Right cardiac atrium (tissue), 5 donors: ENCODE results near the gene MATCAP1. TPM values are rescaled to one million over a fixed set of nuclear protein-coding genes. Genes with fewer than 3 reads are reported as not detected.

Experiments
- ATAC-seq, 2 donors: fragments of 200-7000 bp; cut with Tn5 transposase; one replicate each; pipeline versions ENCODE4 v1.8.0 to v1.9.1; 2020; ENCODE audit warnings: moderate library complexity in 2 of 2, mild to moderate bottlenecking in 1 of 2
- DNase-seq, 3 donors: peaks; one replicate each; pipeline ENCODE4 v3.0.0-alpha.2; 2020
- H3K27ac ChIP-seq: one replicate; pipeline ENCODE4 v1.5.1; 2013; ENCODE audit warnings: mild to moderate bottlenecking, low read length, control low read depth, moderate library complexity
- H3K27me3 ChIP-seq: one replicate; pipeline ENCODE4 v1.6.1; 2013; ENCODE audit not compliant: control insufficient read depth, insufficient read depth
- H3K4me1 ChIP-seq: one replicate; pipeline ENCODE4 v1.6.1; 2013; ENCODE audit warnings: low read length; ENCODE audit not compliant: control insufficient read depth, insufficient read depth
- H3K4me3 ChIP-seq: one replicate; pipeline ENCODE4 v1.5.1; 2013; ENCODE audit warnings: low read length, control low read depth
- H3K9me3 ChIP-seq: one replicate; pipeline ENCODE4 v1.6.1; 2013; ENCODE audit warnings: low read length; ENCODE audit not compliant: control insufficient read depth
- WGBS: extraction: QIAGEN DNeasy Blood & Tissue Kit; methylation state at CpG from one replicate; pipeline ENCODE4 v1.1.7; 2013; 5-methylcytosine and 5-hydroxymethylcytosine counted together
- intact Hi-C, 4 donors: fragments of 100-400 bp; cut with DNase I; formaldehyde crosslinking; loops; one replicate each; pipeline versions ENCODE4 v1.11.0 to v1.14.0; 2022 to 2023
- polyA plus RNA-seq: library from polyadenylated mRNA; stranded (reverse); fragments of 200-250 nt; gene quantifications from one replicate; pipeline ENCODE4 v1.2.3, GENCODE V29; 2013
- total RNA-seq, 4 donors: library from RNA; stranded (reverse); fragmentation: NEBNext Ultra II Directional; extraction: Animal tissue kit (Norgen Biotek cat#: 25700); gene quantifications; one replicate each; pipeline ENCODE4 v1.2.1, GENCODE V29; 2021
- donor health status: healthy with polysubstance abuse.
- donor health status: DM: no; HTN: yes; CAD: no.
- donor health status: DM: no; HTN: no; CAD: no.
- donor health status: DM: no; HTN: yes; CAD: no; lungs with severe emphysema.
- donor health status: DM: yes; HTN: yes; CAD: no.

Gene MATCAP1
- total and polyA plus RNA-seq, 5 donors, result 14.8 to 22.9 (median 16.9) TPM

DNA sequence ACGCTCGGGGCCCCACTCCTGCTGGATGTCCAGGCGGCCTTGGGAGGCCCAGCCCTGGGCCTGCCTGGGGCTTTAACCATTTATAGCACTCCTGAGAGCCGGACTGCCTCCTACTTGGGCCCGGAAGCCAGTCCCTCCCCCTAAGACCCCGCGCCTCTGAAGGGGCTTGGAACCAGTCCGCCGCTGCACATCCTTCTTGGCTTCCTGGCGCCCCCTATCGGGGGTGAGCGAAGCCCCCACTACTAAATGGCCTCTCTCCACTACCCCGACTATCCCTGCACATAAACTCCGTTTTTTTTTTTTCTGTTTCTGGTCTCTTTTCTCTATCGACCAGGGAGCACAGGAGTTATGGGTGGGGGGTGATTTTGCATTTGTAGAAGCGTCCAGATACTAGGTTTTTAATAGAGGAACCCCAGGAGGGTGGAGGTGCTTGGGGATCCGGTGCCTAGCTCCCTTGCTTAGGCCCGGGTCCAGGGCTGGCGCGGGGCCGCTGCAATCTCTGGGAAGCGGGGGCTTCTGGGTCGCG is 14.1 kb downstream of the MATCAP1 start:
- 5% methylated on average over 24 of the region's 24 CpGs for WGBS
- Histone ChIP-seq H3K9me3 (no peaks in the 10 kb centered on the region), H3K27me3 (no peaks in the 10 kb centered on the region), H3K27ac (peak overlapping the region; percentile 72), H3K4me3 (peak overlapping the region; percentile 57), H3K4me1 (peaks cover 8% of the 10 kb centered on the region)
- ATAC-seq (no peak), DNase-seq (peak; percentile 59 to 83 (median 82))
- intact Hi-C loops, result no loop called here

DNA sequence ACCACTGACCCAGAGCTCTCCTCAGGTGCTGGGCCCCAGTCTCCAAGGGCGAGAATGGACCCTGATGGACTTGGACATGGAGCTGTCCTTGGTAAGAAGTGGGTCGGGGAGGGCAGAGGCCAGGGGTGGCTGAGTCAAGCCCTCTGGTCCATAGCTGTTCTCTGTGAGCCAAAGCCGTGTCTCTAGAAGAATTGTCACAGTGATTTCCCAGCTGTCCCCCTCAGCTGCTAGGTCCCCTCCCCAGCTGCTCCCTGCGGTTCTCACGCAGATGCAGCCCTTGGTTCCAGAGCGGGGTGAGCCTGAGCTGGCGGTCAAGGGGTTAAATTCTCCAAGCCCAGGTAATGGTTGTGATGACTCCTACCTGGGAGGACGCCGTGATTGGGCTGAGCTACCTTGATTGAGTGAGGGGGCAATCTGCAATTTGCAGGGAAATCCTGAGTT is 14.7 kb downstream of the MATCAP1 start:
- Histone ChIP-seq H3K9me3 (no peaks in the 10 kb centered on the region), H3K4me1 (peaks cover 8% of the 10 kb centered on the region), H3K27me3 (no peaks in the 10 kb centered on the region), H3K27ac (peak overlapping the region; percentile 72), H3K4me3 (no peak overlapping the region)
- ATAC-seq (no peak), DNase-seq (peak in 1 of 3 donors; percentile 50)
- intact Hi-C loops, result no loop called here
- 62% methylated on average over 9 of the region's 9 CpGs for WGBS

DNA sequence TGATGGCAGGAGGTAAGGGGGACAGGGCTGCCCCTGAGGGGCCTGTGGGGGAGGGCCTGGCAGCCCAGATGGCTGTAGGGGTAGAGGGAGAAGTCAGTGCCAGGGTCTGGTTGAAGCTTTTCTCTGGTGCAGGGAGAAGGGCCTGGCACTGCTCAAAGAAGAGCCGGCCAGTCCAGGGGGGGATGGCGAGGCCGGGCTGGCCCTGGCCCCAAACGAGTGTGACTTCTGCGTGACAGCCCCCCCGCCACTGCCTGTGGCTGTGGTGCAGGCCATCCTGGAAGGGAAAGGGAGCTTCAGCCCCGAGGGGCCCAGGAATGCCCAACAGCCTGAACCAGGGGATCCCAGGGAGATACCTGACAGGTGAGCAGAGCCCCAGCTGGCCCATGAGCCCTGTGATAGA is 16.2 kb downstream of the MATCAP1 start:
- intact Hi-C loops, result no loop called here

DNA sequence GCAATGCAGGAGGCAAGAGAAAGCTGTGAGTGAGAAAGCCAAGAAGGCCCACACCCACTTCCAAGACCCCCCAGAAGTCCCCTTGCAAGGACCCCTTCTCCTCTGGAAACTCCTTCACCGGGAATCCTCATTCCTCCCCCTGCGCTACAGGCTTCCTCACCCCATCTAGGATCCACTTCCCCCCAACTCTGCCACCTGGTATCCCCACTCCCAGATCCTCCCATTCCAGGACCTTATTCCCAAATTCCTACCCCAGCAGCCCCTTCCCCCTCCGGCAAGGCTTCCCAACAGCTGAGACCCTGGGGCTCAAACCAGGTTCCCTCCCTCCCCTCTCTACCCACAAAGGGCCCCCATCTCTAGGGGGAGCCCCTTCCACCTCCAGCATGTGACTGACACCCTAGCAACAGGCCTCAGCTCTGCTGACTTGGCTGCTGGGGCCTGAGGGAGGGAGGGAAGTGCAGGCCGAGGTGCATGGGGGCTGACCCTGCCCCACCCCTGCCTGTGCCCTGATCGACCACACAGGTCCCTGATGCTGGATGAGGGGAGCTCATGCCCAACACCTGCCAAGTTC is 17.1 kb downstream of the MATCAP1 start:
- ATAC-seq, result no peak
- DNase-seq, result peak in 2 of 3 donors; percentile 46
- 79% methylated on average over 5 of the region's 5 CpGs for WGBS
- H3K27ac ChIP-seq, result no peak overlapping the region
- no peak overlapping the region for H3K4me3 ChIP-seq
- no peaks in the 10 kb centered on the region for H3K9me3 ChIP-seq
- H3K27me3 ChIP-seq, result no peaks in the 10 kb centered on the region
- intact Hi-C loops, result no loop called here
- H3K4me1 ChIP-seq, result peaks cover 6% of the 10 kb centered on the region

More for the DNA sequence above, 16.2 kb downstream of the MATCAP1 start:
- Histone ChIP-seq H3K4me3 (no peak overlapping the region), H3K4me1 (peaks cover 6% of the 10 kb centered on the region), H3K9me3 (no peaks in the 10 kb centered on the region), H3K27ac (no peak overlapping the region), H3K27me3 (no peaks in the 10 kb centered on the region)
- DNase-seq (peak; percentile 15 to 55 (median 42)), ATAC-seq (no peak)
- 91% methylated on average over 7 of the region's 7 CpGs for WGBS

DNA sequence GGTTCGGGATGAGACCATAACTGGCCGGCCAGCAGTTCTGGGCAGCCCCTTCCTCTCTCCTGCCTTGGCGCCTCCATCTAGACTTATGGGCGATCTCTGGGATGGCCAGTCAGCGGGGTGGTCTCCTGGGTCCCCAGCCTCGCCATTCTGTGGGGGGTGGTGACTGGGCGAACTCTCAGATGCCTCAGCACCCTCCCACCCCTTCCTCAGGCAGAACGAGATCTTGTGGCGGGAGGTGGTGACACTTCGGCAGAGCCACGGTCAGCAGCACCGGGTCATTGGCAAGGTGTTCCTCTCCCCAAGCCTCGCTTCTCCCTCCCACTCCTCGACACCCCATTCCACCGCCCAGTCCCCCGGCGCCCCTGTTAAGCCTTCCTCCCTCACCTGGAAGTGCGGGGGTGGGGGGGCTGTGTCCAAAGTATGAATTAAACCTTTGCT is 17.6 kb downstream of the MATCAP1 start:
- no peaks in the 10 kb centered on the region for H3K27me3 ChIP-seq
- no peak overlapping the region for H3K4me3 ChIP-seq
- DNase-seq, result peak in 2 of 3 donors; percentile 51 to 65
- no peaks in the 10 kb centered on the region for H3K9me3 ChIP-seq
- H3K27ac ChIP-seq, result no peak overlapping the region
- no peak for ATAC-seq
- intact Hi-C loops, result no loop called here
- WGBS, result 39% methylated on average over 18 of the region's 18 CpGs
- H3K4me1 ChIP-seq, result peaks cover 6% of the 10 kb centered on the region

DNA sequence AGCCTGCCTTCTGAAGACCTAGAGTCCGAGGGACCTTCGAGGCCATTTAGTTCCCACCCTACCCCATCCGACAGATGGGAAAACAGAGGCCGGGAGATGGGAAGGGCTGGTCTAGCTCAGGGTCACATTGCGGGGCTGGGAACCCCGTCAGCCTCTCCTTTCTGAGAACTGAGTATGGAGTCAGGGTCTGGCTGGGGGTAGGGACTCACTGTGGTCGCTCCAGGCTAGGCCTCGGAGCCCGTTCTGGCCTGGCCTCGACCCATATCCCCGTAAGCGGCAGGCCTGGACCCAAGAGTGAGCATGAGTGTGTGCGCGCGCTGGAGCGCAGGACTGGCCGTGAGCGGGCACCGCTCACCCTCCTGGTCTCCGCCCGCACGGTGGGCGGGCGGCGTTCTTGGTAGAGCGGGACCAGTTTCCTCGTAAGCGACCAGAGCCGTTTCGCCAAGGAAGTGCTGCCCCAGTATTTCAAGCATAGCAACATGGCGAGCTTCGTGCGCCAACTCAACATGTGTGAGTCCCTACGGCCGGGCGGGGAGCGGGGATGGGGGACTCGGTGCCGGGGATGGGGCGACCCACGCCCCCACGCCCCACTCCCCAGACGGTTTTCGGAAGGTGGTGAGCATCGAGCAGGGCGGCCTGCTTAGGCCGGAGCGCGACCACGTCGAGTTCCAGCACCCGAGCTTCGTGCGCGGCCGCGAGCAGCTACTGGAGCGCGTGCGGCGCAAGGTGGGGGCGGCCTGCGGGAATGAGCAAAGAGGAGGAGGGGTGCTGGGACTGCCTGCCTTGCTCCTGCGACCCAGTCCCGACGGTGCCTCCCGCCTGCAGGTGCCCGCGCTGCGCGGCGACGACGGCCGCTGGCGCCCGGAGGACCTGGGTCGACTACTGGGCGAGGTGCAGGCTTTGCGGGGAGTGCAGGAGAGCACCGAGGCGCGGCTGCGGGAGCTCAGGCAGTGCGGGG is 18.4 kb downstream of the MATCAP1 start:
- Histone ChIP-seq H3K27me3 (no peaks in the 10 kb centered on the region), H3K4me3 (no peak overlapping the region), H3K9me3 (no peaks in the 10 kb centered on the region), H3K4me1 (peaks cover 6% of the 10 kb centered on the region), H3K27ac (no peak overlapping the region)
- 18% methylated on average over 85 of the region's 85 CpGs for WGBS
- intact Hi-C loops, result no loop called here
- DNase-seq, result peak; percentile 27 to 75 (median 71)
- no peak for ATAC-seq

DNA sequence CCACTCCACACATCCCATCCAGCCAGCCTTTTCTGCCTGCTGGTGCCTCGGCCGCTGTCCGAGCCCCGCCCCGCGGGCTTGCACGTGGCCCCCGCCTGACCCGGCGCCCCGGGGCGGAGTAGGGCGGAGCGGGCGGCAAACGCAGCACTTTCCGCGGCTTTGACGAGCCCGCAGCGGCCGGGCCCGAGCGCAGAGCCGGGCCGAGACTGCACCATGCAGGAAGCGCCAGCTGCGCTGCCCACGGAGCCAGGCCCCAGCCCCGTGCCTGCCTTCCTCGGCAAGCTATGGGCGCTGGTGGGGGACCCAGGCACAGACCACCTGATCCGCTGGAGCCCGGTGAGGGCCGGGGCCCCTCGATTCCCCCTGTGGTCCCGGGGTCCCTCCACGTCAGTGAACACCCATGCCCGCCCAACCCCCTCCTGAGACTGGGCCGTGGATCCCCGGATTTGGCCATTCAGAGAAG is 19.1 kb downstream of the MATCAP1 start, which contains the start of gene HSF4:
Gene HSF4 (plus strand): TSS at position 147 of the 463 bp plus-strand sequence. CDS start 67 bp downstream, at position 214.
- ATAC-seq (peak; percentile 44 to 50), DNase-seq (peak; percentile 75 to 93 (median 91))
- Histone ChIP-seq H3K9me3 (no peaks in the 10 kb centered on the region), H3K4me1 (peaks cover 6% of the 10 kb centered on the region), H3K27me3 (no peaks in the 10 kb centered on the region), H3K4me3 (peak within 1 kb of the TSS; percentile 34), H3K27ac (peak within 1 kb of the TSS; percentile 79)
- 2% methylated on average over 41 of the region's 41 CpGs for WGBS
- intact Hi-C loops, result no loop called here

DNA sequence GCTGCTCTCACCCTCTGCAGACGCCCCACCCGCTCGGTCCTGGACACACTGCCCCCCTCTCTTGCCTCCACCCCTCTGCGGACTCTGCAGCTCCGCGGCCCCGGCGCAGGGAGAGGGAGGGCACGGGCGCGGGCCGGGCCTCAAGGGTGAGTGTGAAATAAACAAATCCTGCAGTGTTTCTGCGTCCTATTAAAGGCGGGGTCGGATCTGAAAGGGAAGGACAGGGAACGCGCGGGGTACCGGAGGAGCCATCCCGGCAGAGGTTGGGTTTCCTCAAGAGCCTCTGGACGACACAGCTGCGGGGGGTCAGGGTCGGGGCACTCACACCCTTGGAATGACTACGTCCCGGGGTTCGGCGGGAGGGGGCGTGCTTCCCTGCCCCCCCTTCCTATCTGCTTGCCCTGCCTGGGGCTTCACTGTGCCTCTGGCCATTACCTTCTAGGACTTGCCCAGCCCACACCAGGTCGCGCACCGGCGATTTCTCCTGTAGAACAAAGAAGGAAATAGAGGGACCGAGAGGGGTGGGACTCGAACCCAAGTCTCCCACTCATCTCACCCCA is 19.7 kb downstream of the MATCAP1 start:
- ATAC-seq (peak in 1 of 2 donors; percentile 15), DNase-seq (peak; percentile 32 to 80 (median 80))
- 2% methylated on average over 34 of the region's 34 CpGs for WGBS
- H3K4me1 ChIP-seq, result peaks cover 7% of the 10 kb centered on the region
- peak overlapping the region; percentile 20 for H3K27ac ChIP-seq
- no peaks in the 10 kb centered on the region for H3K27me3 ChIP-seq
- peak overlapping the region; percentile 34 for H3K4me3 ChIP-seq
- intact Hi-C loops, result no loop called here
- no peaks in the 10 kb centered on the region for H3K9me3 ChIP-seq

DNA sequence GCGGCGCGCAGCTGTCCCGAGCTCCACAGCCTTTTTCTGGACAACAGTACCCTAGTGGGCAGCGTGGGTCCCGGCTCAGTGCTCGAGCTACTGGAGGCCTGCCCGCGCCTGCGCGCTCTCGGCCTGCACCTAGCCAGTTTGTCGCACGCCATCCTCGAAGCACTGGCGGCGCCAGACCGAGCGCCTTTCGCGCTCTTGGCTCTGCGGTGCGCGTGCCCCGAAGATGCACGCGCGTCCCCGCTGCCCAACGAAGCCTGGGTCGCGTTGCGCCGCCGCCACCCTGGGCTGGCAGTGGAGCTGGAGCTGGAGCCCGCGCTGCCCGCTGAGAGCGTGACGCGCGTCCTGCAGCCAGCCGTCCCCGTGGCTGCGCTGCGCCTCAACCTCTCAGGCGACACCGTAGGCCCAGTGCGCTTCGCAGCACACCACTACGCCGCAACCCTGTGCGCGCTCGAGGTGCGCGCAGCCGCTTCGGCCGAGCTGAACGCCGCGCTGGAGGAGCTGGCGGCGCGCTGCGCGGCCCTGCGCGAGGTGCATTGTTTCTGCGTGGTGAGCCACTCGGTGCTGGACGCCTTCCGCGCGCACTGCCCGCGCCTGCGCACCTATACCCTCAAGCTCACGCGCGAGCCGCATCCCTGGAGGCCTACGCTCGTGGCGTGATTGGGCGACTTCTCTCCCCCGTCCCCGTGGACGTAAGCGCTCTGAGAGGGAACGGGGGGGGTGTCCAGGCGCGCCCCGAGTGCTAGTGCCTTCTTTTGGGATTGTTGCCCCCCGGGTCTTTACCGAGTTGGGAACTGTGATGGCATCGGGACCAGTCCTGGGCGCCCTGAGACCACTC is 20.4 kb downstream of the MATCAP1 start:
- peak overlapping the region; percentile 34 for H3K4me3 ChIP-seq
- ATAC-seq, result peak; percentile 6 to 44
- WGBS, result 3% methylated on average over 99 of the region's 99 CpGs
- H3K9me3 ChIP-seq, result no peaks in the 10 kb centered on the region
- intact Hi-C loops, result no loop called here
- no peaks in the 10 kb centered on the region for H3K27me3 ChIP-seq
- peak overlapping the region; percentile 30 for H3K27ac ChIP-seq
- peaks cover 9% of the 10 kb centered on the region for H3K4me1 ChIP-seq
- DNase-seq, result peak; percentile 67 to 91 (median 89)
